ENCODE results near the gene THAP11. TPM values are rescaled to one million over a fixed set of nuclear protein-coding genes. Genes with fewer than 3 reads are reported as not detected.

The THAP11 gene
- total RNA-seq, 1 donor from 2014 or later, result 64.0 TPM

GRCh38 chr16:67885545-67885944, 43.4 kb downstream of the THAP11 start:
- no peak for DNase-seq

GRCh38 chr16:67885976-67886375, 43.9 kb downstream of the THAP11 start:
- no peak for DNase-seq

- no peak for DNase-seq
Measured at GRCh38 chr16:67886387-67886786, 44.3 kb downstream of the THAP11 start.

- DNase-seq, result no peak
Measured at GRCh38 chr16:67888331-67888730, 46.2 kb downstream of the THAP11 start.

- no peak for DNase-seq
Measured at GRCh38 chr16:67892375-67892774, 50.3 kb downstream of the THAP11 start.

- DNase-seq, result peak; percentile 97
Measured at GRCh38 chr16:67892899-67893742, 51.0 kb downstream of the THAP11 start, which contains the start of gene PSKH1. Gene PSKH1, plus strand, starts transcription at chr16:67893254. Its CDS starts 15,496 bp downstream, at chr16:67908750.

Other genes starting within 250 kb of the THAP11 start
- 0.56 and 0.85 TPM in 2 replicates for gene CARMIL2, start 197.2 kb upstream of the THAP11 start, total RNA-seq
- gene ACD, start 182.1 kb upstream of the THAP11 start, total RNA-seq, result 14.5 and 17.8 TPM in 2 replicates
- gene PARD6A, start 181.4 kb upstream of the THAP11 start, total RNA-seq, result 6.3 and 7.0 TPM in 2 replicates
- 18.1 and 20.1 TPM in 2 replicates for gene ENKD1, start 175.6 kb upstream of the THAP11 start, total RNA-seq
- 3.7 and 3.9 TPM in 2 replicates for gene C16orf86, start 175.5 kb upstream of the THAP11 start, total RNA-seq
- 69.8 and 88.1 TPM in 2 replicates for gene GFOD2, start 123.0 kb upstream of the THAP11 start, total RNA-seq
- gene RANBP10, start 35.8 kb upstream of the THAP11 start, total RNA-seq, result 8.2 and 13.5 TPM in 2 replicates
- gene TSNAXIP1, start 35.4 kb upstream of the THAP11 start, total RNA-seq, result 0.47 and 0.85 TPM in 2 replicates
- 176 and 260 TPM in 2 replicates for gene NUTF2, start 4.6 kb downstream of the THAP11 start, total RNA-seq
- gene CENPT, start 5.4 kb downstream of the THAP11 start, total RNA-seq, result 21.7 and 30.0 TPM in 2 replicates
- 58.2 and 85.1 TPM in 2 replicates for gene EDC4, start 30.7 kb downstream of the THAP11 start, total RNA-seq
- 0.14 and 0.51 TPM in 2 replicates for gene NRN1L, start 42.6 kb downstream of the THAP11 start, total RNA-seq
- 24.7 and 30.8 TPM in 2 replicates for gene PSKH1, start 50.9 kb downstream of the THAP11 start, total RNA-seq
- gene CTRL, start 89.5 kb downstream of the THAP11 start, total RNA-seq, result 0.17 and 0.88 TPM in 2 replicates
- 46.8 and 95.8 TPM in 2 replicates for gene PSMB10, start 94.5 kb downstream of the THAP11 start, total RNA-seq
- 3.3 and 6.5 TPM in 2 replicates for gene LCAT, start 101.8 kb downstream of the THAP11 start, total RNA-seq
- 68.9 and 94.1 TPM in 2 replicates for gene SLC12A4, start 126.3 kb downstream of the THAP11 start, total RNA-seq
- not detected in 2 replicates for gene DPEP3, start 138.2 kb downstream of the THAP11 start, total RNA-seq
- gene DPEP2, start 157.2 kb downstream of the THAP11 start, total RNA-seq, result 2.9 and 3.7 TPM in 2 replicates
- not detected in 2 replicates for gene DPEP2NB, start 173.6 kb downstream of the THAP11 start, total RNA-seq
- 15.1 and 19.5 TPM in 2 replicates for gene DDX28, start 180.9 kb downstream of the THAP11 start, total RNA-seq
- 26.4 and 34.9 TPM in 2 replicates for gene DUS2, start 181.0 kb downstream of the THAP11 start, total RNA-seq
- 14.1 and 31.6 TPM in 2 replicates for gene NFATC3, start 243.1 kb downstream of the THAP11 start, total RNA-seq